Stimulated activated CD8-positive, alpha-beta memory T cell treated with anti-CD3 and anti-CD28 coated beads, Interleukin-12 subunit alpha, Interleukin-12 subunit beta, amount 100 ng/mL, for 1 hour (primary cell): ENCODE measurements around the gene RANBP9.

ENCODE experiments used
- DNase-seq: peaks from one replicate; pipeline ENCODE4 v3.0.0-alpha.2; 2020; ENCODE audit warnings: low read depth

Gene RANBP9

DNA sequence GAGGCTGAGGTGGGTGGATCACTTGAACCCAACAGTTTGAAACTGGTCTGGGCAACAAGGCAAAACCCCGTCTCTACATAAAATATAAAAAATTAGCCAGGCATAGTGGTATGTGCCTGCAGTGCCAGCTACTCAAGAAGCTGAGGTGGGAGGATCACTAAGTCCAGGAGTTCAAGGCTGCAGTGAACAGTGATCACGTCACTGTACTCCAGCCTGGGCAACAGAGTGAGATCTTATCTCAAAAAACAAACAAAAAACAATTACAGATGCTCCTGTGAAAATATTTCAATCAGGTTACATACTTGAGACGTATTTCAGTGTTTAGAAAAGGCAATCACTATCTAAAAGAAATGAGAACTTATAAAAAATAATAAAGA is 33.8 kb downstream of the RANBP9 start:
- DNase-seq, result no peak

- DNase-seq, result no peak
These were observed 35.0 kb downstream of the RANBP9 start for GRCh38 chr6:13676551-13677156.

DNA sequence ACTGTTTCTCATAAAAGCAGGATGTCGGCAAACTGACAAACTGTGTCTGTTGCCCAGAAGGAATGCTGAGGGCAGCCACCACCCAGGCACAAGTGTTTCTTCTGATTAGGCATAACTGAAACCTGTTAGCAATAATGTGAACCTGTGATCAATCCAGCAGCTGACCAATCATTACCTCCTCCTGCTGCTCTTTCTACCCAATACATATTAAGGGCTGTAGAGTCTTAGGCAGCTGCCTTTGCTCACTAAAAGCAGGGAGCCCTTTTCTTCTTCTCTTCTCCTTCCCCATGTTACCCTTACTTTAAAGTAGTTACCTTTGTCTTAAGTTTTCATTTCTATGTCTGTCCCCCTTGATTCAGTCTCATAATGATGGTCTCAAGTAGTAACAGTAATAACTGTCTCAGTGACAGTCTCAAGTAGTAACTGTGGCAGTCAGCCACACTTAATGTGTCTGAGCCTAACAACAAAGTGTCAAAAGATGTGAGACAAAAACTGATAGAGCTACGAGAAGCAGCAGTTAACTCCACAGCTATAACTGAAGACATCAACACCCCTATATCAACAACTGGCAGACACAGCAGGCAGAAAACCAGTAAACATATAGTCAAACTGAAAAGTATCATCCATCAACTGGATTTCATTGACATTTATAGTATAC is 37.0 kb downstream of the RANBP9 start:
- DNase-seq, result no peak

- DNase-seq, result no peak
These were observed 37.7 kb downstream of the RANBP9 start for GRCh38 chr6:13673825-13674444.

DNA sequence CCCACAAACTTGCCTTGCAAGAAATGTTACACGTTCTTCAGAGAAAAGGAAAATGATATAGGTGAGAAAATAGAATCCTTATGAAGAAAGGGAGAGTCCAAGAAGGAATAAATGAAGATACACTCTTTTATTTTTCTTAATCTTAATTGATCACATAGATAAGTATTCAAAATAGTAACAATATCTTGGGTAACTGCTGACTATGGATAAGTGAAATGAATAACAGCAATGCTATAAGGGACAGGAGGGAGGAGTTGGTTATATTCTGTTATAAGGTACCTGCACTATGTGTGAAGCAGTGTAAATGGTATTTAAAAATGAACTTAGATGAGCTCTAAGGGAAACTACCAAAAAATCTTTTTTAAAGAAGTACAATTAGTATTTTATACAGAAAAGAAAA is 38.3 kb downstream of the RANBP9 start:
- no peak for DNase-seq

GRCh38 chr6:13672904-13673303 is 38.7 kb downstream of the RANBP9 start:
- no peak for DNase-seq

DNA sequence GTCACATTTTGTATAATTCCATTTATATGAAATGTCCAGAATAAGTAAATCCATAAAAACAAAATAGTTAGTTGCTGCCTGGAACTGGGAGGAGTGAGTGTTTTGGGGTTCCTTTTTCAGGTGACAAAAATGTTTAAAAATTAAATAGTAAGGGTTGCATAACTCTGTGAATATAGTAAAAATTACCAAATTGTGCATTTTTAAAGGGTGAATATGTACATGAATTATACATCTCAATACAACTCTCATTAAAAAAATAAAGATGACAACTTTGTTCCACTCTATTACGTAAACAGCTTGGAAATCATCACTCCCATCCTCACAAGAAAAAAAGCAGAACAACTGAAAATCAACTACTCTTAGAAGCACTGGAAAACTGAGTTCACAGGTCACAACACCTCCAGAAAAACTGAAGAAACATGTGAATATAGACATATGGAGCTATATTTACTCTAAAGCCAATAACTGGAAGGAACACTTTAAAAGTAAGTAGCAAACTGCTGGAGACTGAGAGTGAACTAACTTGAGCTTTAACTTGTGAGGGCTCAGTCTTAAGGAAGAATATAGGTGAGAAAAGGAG is 40.0 kb downstream of the RANBP9 start:
- no peak for DNase-seq

- DNase-seq, result no peak
These were observed 42.2 kb downstream of the RANBP9 start for GRCh38 chr6:13669476-13669875.

DNA sequence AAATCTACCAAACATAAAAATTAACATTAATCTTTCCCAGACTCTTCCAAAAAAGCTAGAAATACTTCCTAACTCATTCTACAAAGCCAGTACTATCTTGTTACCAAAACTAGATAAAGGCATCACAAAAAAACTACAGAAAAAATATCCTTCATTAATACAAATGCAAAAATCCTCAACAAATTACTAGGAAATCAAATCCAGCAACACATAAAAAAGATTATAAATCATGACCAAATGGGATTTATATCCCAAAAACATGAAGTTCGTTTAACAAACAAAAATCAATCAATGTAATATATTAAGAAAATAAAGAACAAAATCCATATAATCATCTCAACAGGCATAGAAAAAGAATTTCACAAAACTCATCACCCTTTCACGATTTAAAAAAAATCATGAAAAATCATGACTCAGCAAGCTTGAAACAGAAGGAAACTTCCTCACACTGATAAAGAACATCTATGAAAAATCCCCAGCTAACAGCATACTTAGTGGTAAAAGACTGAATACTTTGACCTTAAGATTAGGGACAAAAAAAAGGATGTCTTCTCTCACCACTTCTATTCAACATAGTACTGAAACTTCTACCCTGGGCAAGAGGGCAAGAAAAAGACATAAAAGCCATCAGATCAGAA is 43.2 kb downstream of the RANBP9 start:
- DNase-seq, result no peak

GRCh38 chr6:13667655-13668054 is 44.0 kb downstream of the RANBP9 start:
- DNase-seq, result no peak

DNA sequence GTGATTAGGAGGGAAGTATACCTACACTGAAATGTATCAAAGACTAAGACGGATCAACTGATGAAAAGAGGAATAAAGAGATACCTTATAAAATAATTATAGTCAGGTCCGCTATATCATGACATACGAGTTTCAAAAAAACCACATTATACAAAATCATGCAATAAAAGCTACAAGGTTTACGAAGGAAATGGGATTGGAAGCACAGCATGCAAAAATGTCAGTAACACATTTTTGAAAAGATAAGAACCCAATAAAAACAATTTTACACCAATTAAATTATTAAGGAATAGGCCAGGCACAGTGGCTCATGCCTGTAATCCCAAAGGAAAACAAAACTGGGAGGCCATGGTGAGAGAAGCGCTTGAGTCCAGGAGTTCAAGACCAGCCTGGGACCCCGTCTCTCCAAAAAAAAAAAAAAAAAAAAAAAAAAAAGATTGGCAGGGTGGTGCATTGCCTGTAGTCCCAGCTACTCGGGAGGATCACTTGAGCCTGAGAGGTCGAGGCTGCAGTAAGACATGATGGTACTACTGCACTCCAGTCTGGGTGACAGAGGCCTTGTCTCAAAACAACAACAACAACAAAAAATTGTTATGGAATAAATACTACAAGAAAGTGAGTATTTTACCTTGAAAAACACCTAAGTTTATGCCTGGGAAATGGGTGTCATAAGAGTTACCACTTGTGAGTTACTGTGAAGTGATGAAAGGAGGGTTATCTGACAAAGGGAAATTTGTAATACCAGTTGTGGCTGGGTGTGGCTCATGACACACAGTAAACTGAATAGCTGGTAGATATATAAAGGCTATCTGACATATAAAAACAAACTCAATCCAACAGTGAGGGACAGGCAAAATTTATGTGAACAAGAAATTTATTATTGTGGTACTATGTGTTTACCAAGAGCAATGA is 45.2 kb downstream of the RANBP9 start:
- no peak for DNase-seq

DNA sequence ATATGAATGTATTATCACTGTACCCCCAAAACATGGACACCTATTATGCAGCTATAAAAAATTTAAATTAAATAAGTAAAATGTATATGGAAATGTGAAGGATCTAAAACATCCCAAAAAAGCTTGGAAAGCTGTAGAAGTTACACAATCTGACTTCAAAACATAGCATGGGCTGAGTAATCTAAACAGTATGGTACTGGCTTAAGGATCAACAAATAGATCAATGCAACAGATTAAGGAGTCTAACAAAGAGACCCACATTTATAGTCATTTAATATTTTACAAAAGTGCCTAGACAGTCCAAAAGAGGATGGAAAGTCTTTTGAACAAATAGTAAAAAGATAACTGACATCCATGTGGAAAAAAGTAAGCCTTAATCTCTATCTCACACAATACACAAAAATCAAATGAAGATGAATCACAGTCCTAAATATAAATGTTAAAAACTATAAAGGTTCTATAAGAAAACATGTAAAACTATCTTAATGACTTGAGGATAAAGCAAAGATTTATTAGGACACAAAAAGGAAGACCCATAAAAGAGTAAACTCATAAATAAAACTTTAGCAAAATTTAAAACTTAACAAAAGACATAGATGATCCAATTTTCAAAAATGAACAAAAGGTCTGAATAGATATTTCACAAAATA is 46.8 kb downstream of the RANBP9 start:
- no peak for DNase-seq

GRCh38 chr6:13663986-13664385 is 47.6 kb downstream of the RANBP9 start:
- DNase-seq, result no peak

- DNase-seq, result no peak
These were observed 48.8 kb downstream of the RANBP9 start for GRCh38 chr6:13662651-13663334.

DNA sequence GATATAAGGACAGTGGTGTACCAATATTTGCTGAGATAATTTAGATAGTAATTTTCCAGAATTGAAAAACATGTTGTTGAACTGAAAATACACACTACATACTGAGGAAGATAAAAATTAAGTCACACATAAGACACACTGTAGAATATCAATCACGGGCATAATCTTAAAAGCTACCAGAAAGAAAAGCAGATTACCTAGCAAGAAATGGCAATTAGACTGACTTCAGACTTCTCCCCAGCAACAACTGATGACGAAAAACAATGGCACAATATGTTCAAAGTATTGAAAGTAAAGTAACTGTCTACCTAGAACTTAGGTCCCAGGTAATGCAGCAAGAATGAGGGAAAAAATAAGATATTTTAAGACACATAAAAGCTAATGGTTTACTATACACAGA is 50.0 kb downstream of the RANBP9 start:
- no peak for DNase-seq

DNA sequence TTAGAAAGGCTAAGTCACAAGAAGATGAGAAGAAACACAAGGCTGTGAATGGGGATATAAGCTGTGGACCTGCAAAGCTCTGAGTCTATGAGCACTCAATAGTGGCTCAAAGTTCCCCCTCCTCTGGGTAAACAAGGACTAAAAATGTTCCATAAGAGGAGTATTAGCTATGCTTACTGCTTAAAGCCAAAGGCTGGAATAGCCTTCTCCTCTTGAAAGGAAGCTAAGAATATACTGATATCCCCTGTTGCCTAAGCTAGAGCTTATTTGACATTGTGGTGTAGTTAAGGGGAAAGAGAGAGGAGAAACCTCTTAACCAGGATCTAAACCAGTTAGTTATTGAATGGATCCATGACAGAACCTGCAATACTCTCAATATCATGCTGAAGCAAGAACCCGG is 50.7 kb downstream of the RANBP9 start:
- DNase-seq, result no peak

- DNase-seq, result no peak
These were observed 51.4 kb downstream of the RANBP9 start for GRCh38 chr6:13660273-13660672.

DNA sequence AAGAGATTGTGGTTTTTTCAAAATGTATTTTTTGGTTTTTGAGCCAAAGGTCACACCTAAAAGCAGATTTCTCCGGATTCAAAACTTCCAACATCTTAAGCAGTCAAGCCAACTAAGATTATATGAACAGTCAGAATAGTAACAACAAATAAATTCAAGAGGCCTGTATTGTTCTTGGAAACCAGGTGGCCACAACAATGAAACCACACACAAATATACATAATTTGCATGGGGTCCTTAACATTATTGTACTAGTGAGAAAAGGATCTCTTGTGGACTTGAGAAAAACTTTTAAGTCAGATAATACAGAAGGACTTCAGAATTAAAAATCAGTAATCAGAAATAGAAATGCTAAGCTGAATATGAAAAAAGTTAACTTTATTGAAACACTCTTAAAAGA is 55.9 kb downstream of the RANBP9 start:
- DNase-seq, result no peak

DNA sequence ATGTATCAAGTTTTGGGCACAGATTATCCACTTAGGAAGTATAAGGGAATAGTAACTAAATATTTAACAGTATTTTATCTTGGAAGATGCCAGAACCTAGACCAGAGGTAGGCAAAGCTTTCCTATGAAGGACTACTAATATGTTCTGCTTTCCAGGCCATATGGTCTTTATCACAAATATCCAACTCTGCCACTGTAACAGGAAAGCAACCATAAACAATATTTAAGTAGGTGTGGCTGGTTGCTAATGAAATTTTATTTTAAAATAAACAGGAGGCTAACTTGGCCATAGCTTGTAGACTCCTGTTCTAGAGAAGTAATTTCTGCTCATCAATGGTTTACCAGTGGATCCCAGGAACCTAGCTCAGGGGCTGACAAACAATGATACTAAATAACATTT is 57.1 kb downstream of the RANBP9 start:
- DNase-seq, result no peak

GRCh38 chr6:13653296-13653695 is 58.3 kb downstream of the RANBP9 start:
- no peak for DNase-seq

- DNase-seq, result no peak
These were observed 62.2 kb downstream of the RANBP9 start for GRCh38 chr6:13649393-13649792.
